Hematopoietic multipotent progenitor cell (in vitro differentiated cells): Measurements from ENCODE around the gene RBM33. TPM values are rescaled to one million over a fixed set of nuclear protein-coding genes. Genes with fewer than 3 reads are reported as not detected.

Source experiments
- DNase-seq, 3 donors: peaks; one replicate each; pipeline ENCODE4 v3.0.0-alpha.2; 2011 to 2015; ENCODE audit warnings: low read depth in 2 of 3, low spot score in 2 of 3
- total RNA-seq: library from RNA; depleted of rRNA; stranded (reverse); fragments of >200 nt; gene quantifications from one replicate; pipeline ENCODE4 v1.2.3, GENCODE V29; 2012

Gene RBM33
- total RNA-seq, 1 donor = 36.4 TPM

DNA sequence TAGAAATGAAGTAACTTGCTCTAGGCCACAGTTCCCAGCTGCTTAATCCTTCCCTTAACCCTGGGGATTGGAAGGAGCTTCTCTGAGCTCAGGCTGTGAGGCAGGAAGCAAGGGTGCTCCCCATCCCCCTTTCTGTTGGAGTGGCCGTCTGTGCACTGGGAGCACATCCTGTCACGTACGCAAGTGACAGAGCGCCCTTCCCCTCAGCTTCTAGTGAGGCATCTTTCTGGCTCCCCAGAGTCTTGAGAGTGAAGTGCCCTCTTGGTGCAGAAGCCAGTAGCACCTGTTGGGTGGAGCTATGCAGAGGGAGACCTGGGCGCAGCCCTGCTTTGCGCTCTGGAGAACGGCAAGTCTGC is 120.0 kb downstream of the RBM33 start:
- no peak for DNase-seq

DNA sequence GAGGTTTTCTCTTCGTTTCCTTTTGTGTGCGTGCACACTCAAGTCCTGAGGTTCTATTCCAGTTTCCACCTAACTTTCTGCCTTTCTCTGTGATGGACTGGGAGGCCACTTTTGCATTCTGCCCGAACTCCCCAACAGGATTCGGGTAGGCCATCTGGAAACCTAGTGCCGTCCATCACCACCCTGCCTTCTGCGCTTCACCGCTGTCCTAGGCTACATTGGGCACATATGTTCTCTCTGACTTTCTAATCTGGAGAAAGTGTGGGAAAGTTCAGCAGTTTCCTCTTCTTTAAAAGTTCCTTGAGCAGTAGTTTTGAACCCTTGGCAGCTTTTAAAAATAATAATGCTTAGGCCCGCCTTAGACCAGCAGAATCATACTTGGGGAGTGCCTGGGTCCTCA is 121.0 kb downstream of the RBM33 start:
- no peak for DNase-seq

DNA sequence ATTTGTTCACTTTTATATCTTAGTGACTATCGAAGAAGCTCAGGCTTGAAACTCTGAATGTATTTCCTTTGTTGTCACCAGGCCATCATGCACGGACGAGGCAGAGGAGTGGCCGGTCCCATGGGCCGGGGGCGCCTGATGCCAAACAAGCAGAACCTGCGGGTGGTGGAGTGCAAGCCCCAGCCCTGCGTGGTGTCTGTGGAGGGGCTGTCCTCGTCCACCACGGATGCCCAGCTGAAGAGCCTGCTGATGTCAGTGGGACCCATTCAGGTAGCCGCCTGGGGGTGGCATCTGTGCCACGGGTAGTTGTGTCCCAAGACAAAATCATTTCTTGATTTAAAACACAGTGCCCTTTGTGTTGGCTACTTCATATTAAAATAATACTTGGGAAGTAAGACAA is 121.9 kb downstream of the RBM33 start:
- DNase-seq = no peak

- DNase-seq = no peak
Measured at GRCh38 chr7:155766966-155767916, 122.8 kb downstream of the RBM33 start.

DNA sequence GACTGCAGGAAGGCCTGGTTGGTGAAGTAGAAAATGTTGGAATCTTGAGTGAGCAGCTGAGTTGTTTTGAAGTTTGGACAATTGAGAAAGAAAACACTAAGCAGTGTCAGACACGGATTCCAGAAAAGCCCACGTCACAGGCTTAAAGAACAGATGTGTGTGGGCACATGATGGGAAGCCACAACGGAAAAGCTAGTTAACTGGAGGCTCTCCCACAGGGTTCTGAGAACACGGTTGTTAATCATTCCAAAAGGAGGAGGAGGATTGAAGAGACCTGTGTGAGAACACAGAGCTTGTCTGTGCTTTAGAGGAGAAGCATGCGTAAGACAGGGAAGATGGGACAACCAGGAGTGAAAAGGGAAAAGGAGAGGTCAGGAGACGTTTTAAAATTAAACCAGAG is 125.2 kb downstream of the RBM33 start:
- DNase-seq = no peak

DNA sequence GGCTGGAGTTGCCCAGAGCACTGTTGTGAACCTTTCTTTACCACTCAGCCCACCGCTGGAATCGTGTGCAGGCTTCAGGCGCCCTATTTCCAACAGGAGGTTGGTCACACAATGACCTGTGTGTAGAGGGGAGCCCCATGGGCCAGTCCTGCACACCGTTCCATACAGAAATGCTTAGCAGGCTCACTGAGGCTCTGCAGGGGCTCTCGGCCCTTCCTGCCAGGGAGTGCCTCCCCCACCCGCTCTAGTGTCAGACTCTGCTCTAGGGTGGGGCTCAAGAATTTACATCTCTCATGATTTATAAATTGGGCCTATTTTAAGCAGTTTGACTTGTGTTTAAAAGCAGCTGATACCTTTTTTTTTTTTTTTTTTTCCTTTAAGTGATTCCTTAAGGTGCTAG is 125.8 kb downstream of the RBM33 start:
- DNase-seq = no peak

DNA sequence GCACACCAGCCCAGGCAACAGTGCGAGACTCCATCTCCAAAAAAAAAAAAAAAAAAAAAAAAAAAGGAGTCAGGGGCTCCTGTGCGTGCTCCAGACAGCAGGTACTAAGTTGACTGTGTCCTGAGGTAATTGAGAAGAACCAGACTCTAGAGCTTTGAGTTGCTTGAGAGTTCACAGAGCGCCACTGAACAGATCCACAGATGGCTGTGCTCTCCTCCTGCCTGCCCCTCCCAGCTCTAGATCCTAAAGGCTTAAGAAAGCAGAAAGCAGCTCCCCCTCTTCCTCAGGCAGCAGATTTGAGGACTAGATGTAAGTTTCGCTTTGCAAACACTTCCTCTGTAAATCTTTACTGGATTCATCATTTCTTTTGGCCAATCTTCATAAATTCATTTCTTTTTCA is 129.1 kb downstream of the RBM33 start:
- no peak for DNase-seq

GRCh38 chr7:155774947-155775346 is 130.5 kb downstream of the RBM33 start:
- no peak for DNase-seq

DNA sequence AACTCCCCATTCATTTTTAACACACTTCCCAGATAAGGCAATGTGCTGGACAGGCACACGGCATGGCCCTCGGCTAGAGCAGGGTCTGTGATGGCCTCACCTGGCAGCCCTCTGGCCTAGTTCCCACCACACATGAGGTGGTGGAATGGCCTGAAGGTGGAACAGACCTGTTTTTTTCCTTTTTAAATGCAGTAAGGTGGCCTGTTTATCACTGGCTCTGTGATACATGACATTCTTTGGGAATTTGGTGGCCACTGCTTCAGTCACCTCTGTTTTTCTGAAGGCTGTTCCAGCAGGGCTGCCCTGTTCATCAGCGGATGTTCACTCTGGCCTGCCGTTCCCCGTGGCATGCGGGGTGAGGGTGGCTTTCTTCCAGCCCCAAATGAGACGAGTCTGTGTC is 131.2 kb downstream of the RBM33 start:
- DNase-seq = no peak

GRCh38 chr7:155776606-155777005 is 132.1 kb downstream of the RBM33 start:
- no peak for DNase-seq

- DNase-seq = no peak
Measured at GRCh38 chr7:155778349-155778748, 133.9 kb downstream of the RBM33 start.

DNA sequence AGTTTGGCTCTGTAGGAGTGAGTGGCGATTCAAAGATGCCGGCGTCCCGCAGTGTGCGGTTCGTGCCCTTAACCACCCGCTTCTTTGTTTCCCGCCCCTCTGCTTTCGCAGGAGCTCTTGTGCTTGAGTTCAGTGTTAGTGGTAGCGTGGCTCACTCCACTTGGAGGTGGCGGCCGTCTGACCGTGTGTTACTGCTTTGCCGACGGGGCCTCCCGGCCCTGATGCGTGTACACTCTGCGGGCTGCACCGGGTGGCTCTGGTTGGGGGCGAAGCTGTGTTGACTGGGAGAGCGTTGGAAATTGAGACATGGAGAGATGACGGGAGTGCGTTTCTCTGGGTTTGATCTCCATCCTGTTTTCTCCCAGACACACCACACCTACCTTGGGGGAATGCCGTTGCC is 136.4 kb downstream of the RBM33 start:
- no peak for DNase-seq

- no peak for DNase-seq
Measured at GRCh38 chr7:155781433-155781832, 137.0 kb downstream of the RBM33 start.

DNA sequence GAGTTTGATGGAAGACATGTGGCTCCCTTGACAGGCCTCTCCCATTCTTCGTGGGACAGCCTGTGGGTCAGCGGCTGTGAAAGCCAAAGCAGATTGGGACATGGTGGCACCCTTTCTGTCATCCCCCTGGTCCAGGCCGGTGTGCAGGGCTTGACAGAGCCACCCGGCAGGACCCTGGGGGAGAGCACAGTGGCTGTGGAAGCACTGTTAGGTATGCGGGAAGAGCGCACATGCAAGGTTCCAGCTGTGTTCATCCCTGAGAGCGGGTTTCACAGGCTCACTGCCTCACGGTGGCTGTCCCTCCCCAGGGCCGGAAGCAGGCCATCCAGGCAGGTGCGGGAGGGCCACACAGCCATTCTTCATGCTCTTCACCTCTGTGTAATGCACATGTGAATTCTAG is 138.0 kb downstream of the RBM33 start:
- no peak for DNase-seq

- DNase-seq = no peak
Measured at GRCh38 chr7:155785536-155785935, 141.1 kb downstream of the RBM33 start.

DNA sequence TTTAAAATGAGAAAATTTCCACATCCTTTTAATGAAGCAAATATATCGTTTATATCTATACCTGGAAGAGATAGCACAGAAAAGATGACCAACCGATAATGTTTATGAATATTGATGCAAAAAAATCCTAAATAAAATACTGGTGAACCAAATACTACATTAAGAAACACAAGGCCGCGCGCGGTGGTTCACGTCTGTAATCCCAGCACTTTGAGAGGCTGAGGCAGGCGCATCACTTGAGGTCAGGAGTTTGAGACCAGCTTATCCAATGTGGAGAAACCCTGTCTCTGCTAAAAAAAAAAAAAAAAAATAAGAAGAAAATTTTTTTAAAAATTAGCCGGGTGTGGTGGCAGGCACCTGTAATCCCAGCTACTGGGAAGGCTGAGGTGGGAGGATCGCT is 142.0 kb downstream of the RBM33 start:
- DNase-seq = no peak

DNA sequence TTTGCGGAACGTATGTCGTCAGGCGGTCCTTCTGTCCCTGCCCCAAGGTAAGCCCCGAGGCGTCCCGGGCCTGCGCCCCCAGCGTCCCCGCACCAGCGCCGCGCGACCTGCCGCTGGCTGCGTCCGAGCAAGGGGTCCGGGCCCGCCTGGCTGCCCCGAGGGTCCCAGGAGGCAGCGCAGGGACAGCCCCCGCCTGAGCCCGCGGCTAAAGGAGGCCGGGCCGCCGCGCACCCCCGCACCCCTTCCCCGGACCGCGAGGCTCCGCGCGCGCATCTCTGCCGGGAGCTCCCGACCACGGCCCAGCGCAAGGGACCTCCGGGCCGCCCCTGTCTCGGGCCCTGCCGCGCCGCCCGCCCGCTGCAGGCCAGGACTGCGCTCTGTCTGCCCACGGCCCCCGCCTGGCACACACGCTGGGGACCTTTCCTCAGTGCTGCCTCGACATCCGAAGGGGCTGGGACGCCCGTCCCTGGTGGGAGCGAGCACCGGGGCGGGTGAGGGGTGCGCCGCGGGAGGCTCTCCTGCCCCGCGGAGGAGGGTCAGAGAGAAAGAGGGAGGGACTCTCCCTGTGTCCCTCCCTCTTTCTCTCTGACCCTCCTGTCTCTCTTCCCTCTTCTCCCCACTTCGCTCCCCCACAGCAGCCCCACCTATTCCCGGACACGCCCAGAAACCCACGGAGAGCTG is 142.8 kb downstream of the RBM33 start:
- DNase-seq = no peak

DNA sequence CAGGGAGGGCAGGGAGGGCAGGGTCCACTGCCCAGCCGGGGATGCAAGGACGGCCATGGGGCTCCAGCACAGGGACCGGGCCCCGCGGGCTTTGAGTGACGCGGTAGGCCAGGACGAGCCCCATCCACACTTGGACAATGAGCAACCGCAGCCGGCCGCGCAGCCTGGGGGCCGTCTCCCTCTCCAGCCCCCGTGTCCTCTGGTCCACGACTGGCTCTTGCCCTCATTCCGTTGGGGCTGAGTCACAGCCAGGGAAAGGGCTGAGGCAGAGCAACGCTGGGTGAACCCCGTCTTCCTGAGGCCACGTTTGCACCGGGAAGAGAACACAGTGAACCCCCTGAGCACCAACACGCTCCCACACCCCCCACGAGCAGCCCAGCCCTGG is 144.1 kb downstream of the RBM33 start:
- no peak for DNase-seq

DNA sequence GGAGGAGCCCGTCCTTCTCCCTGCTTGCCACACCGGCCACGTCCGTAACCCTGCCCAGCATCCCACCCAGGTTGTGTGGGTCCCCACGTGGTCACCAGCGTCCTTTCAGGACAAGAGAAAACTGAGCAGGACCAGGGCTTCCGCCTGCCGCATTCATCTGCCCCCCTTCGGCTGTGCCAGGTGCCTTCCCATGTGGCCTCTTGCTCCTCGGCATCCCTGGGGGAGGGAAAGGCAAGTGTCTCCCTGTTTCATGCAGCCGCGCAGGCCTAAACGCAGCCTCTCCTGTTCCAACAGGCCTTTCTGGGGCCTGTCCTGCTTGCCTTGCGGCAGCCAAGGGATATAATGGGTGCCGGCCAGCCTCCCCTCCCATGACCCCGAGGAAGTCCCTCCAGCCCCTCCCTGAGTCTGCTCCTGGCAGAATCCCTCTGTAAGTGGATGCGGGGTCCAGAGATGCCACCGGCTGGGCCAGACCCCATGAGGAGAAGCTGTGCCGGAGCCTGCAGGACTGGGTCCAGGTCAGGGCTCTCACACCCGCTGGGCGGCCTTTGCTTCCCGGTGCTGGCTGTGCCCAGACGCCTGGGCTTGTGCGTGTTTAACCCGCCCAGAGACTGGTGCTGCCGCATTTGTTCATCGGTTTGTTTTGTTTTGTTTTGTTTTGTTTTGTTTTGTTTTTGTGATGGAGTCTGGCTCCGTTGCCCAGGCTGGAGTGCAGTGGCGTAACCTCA is 144.7 kb downstream of the RBM33 start:
- no peak for DNase-seq

DNA sequence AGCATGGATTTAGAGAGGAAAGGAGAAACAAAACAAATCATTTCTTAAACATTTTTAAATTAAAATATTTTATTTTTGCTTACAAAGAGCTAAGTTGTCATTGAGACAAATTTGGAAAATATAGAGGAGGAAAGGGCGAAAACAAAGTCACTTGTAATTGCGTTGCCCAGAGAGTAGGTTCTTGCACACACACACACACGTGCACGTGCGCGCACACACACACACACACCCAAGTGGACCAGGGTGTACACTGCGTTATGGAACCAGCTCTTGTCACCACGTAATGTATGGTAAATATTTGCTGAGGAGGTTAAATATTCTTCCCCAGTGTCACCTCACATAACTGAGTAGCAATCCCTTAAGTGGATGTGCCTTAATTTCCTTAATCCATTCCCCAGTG is 146.2 kb downstream of the RBM33 start:
- no peak for DNase-seq

DNA sequence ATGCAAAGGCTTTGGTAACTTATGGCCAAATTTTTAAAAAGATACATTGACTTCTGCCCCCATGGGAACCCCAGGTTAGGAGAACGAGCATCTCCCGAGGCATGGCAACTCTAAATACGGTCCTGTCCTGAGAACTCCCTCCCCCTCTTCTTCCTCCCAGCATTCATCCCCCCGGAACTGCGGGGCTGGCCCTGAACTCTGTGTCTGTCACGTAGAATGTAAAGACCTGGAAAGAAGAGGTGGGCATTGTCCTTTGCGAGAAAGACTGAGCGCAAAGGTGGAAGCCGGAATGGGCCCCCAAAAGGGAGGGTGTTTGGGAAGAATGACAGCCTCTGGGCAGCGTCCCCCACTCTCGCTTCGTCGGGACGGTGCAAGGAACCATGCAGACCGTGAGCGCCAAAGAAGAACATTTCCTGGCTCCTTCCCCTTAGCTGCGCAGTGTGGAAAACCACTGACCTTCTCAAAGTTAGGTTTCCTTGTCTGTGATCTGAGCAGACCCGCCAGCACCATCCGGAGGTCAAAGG is 146.8 kb downstream of the RBM33 start:
- DNase-seq = no peak
